PFSK-1 (cell line): Measurements from ENCODE around the gene AMBRA1.

Source experiments
- FOXP2 ChIP-seq: optimal IDR thresholded peaks from 2 replicates; pipeline ENCODE3; 2011; ENCODE audit warnings: borderline replicate concordance, control low read depth, inconsistent platforms; ENCODE audit not compliant: insufficient read depth; ENCODE audit errors: extremely low read length, extremely low read depth
- POLR2AphosphoS5 ChIP-seq: IDR thresholded peaks from 2 replicates; pipeline ENCODE4 v1.6.1; 2012; ENCODE audit warnings: low read depth, mild to moderate bottlenecking, control low read depth, low read length, moderate library complexity
- SIN3A ChIP-seq: IDR thresholded peaks from 2 replicates; pipeline ENCODE4 v1.6.1; 2012; ENCODE audit warnings: mild to moderate bottlenecking, low read length, moderate library complexity, borderline replicate concordance; ENCODE audit not compliant: insufficient read depth
- TAF1 ChIP-seq: IDR thresholded peaks from 2 replicates; pipeline ENCODE4 v1.6.1; 2012; ENCODE audit warnings: low read length, control low read depth, borderline replicate concordance; ENCODE audit not compliant: insufficient read depth
- TF ChIP-seq, protein P1 (sequence below), 2 experiments: IDR thresholded peaks; 2 replicates each; pipeline versions ENCODE4 v1.6.1 to v1.8.0; 2011 to 2012; ENCODE audit warnings: low read depth in 2 of 2, low read length in 2 of 2, control low read depth in 1 of 2, inconsistent platforms in 1 of 2, mild to moderate bottlenecking in 1 of 2, moderate library complexity in 1 of 2; ENCODE audit not compliant: insufficient read depth in 1 of 2

Gene AMBRA1

DNA sequence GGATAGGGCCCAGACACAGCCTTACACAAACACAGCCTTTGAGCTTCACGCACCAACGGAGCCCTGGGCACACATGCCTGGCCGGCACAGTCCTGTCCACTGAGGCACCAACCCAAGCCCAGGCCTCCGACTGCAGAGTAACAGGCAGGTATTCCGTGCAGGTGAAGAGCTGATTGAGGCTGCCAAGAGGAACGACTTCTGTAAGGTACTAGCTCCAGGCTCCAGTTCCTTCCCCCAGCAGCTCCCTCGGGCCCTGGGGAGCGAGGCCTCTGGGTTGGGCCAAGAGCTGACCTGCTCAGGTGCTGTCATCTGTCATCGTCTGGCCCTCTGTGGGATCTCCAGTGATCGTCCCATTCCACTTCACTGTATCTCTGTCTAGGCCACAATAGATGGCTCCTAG lies 215.5 kb downstream of the AMBRA1 start:
- TF ChIP-seq FOXP2 (no peak), TAF1 (no peak), POLR2AphosphoS5 (no peak), SIN3A (no peak)
- TF ChIP-seq, protein P1, sequence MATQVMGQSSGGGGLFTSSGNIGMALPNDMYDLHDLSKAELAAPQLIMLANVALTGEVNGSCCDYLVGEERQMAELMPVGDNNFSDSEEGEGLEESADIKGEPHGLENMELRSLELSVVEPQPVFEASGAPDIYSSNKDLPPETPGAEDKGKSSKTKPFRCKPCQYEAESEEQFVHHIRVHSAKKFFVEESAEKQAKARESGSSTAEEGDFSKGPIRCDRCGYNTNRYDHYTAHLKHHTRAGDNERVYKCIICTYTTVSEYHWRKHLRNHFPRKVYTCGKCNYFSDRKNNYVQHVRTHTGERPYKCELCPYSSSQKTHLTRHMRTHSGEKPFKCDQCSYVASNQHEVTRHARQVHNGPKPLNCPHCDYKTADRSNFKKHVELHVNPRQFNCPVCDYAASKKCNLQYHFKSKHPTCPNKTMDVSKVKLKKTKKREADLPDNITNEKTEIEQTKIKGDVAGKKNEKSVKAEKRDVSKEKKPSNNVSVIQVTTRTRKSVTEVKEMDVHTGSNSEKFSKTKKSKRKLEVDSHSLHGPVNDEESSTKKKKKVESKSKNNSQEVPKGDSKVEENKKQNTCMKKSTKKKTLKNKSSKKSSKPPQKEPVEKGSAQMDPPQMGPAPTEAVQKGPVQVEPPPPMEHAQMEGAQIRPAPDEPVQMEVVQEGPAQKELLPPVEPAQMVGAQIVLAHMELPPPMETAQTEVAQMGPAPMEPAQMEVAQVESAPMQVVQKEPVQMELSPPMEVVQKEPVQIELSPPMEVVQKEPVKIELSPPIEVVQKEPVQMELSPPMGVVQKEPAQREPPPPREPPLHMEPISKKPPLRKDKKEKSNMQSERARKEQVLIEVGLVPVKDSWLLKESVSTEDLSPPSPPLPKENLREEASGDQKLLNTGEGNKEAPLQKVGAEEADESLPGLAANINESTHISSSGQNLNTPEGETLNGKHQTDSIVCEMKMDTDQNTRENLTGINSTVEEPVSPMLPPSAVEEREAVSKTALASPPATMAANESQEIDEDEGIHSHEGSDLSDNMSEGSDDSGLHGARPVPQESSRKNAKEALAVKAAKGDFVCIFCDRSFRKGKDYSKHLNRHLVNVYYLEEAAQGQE (IDR thresholded peaks at IDR 0.05; ENCODE audit: insufficient read depth in 1 of 2, low read depth in 2 of 2, low read length in 2 of 2), result no peak

DNA sequence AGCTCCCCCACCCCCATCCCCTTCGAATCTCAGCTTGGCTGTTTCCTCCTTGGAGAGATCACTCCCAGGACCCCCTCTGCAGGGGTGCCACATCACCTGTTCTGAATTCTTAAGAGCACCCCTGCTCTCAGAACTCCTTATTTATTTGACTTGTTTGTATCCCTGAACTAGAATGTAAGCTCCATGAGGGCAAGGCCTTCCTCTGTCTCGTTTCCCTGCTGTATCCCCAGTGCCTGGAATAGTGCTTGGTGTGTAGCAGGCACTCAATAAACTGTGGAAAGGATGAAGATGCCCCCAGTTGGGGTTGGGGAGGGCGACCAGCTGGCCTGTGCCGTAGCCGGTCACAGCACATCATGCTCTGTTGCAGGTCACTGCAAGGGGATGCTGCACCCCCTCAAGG lies 216.0 kb downstream of the AMBRA1 start:
- TF ChIP-seq POLR2AphosphoS5 (no peak), SIN3A (no peak), FOXP2 (no peak), TAF1 (no peak)
- TF ChIP-seq, protein P1 (IDR thresholded peaks at IDR 0.05; ENCODE audit: insufficient read depth in 1 of 2, low read depth in 2 of 2, low read length in 2 of 2), result no peak

DNA sequence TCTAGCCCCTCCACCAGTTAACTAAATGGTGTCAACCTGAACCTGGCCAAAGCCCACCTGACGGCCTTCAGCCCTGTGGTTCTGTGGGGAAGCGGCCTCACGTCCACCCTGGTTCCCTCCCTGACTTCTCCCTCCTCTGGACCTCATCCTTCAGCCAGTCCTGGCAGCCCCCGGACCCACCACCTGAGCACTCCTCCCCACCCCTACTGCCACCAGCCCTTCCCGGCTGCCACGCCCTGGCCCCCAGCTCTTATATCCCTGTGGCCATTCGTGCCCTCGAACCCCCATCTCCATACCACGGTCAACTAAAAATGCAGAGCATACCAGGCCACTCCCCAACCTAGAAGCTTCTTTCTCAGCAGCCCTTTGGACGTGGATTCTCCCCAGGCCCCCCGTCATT lies 216.5 kb downstream of the AMBRA1 start:
- TF ChIP-seq FOXP2 (no peak), POLR2AphosphoS5 (no peak), TAF1 (no peak), SIN3A (no peak)
- TF ChIP-seq, protein P1 (IDR thresholded peaks at IDR 0.05; ENCODE audit: insufficient read depth in 1 of 2, low read depth in 2 of 2, low read length in 2 of 2), result no peak

DNA sequence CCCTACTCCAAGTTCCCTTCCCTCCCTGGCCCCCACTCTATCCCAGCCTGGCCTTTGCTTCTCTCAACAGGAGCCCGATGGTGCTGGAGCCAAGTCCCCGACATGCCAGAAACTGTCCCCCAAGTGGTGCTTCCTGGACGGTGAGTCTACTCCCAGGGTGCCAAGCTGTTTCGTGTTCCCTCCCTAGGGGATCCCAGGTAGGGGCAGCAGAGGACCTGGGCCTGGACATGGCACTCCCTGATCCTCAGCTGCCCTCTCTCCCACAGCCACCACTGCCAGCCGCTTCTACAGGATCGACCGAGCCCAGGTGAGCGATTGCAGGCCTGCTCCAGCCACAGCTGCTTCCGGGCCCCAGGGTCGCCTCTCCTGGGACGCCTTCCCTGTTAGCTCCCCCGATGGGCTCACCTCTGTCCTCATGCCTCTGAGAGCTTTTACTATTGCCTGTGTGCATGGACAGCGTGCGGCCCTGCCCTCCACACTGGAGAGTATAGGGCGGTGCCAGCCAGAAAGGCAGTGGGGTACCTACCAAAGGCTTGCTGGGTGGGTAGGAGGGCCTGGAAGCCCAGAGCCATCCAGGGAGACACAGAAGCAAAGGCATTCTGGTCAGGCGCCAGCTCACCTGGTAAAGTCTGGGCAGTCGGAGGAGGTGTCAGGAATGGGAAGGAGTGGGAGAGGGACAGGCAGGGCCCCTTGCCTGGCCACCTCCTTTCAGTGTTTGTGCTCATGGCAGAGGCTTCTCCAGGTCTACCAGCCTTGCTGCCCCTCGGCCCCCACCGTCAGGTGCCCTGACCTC lies 217.4 kb downstream of the AMBRA1 start:
- TF ChIP-seq POLR2AphosphoS5 (no peak), SIN3A (no peak), FOXP2 (no peak), TAF1 (no peak)
- TF ChIP-seq, protein P1 (IDR thresholded peaks at IDR 0.05; ENCODE audit: insufficient read depth in 1 of 2, low read depth in 2 of 2, low read length in 2 of 2), result no peak
